Thoracic aorta (tissue), 2 donors: ENCODE data around the gene FBXL16. TPM values are rescaled to one million over a fixed set of nuclear protein-coding genes. Genes with fewer than 3 reads are reported as not detected.

Experiments
- ATAC-seq: fragments of 150-250 bp; one replicate; pipeline ENCODE4 v1.8.0; 2017; ENCODE audit warnings: low read depth; ENCODE audit not compliant: insufficient number of reproducible peaks, low FRiP score
- DNase-seq: peaks from one replicate; pipeline ENCODE4 v3.0.0-alpha.2; 2020; ENCODE audit warnings: low spot score
- H3K27ac ChIP-seq, 2 donors: fragments of 200-600 bp; sonication (generic); 1 replicate in 1 of 2; 2 replicates in 1 of 2; pipeline ENCODE4 v1.5.1; 2016; ENCODE audit warnings: mild to moderate bottlenecking in 2 of 2, moderate library complexity in 2 of 2
- H3K27me3 ChIP-seq: fragments of 200-600 bp; sonication (generic); replicated peaks from 2 replicates; pipeline ENCODE4 v1.6.0; 2016; ENCODE audit warnings: mild to moderate bottlenecking; ENCODE audit not compliant: insufficient read depth
- H3K36me3 ChIP-seq: fragments of 200-600 bp; sonication (generic); one replicate; pipeline ENCODE4 v1.5.1; 2016
- H3K4me1 ChIP-seq, 2 donors: fragments of 200-600 bp; sonication (generic); 1 replicate in 1 of 2; 2 replicates in 1 of 2; pipeline versions ENCODE4 v1.5.1 to v1.6.0; 2016; ENCODE audit warnings: low read depth in 2 of 2, mild to moderate bottlenecking in 1 of 2; ENCODE audit not compliant: control insufficient read depth in 1 of 2
- H3K4me3 ChIP-seq: fragments of 200-600 bp; sonication (generic); 2 replicates; pipeline ENCODE4 v1.5.1; 2016; ENCODE audit warnings: mild to moderate bottlenecking
- H3K9me3 ChIP-seq: fragments of 200-600 bp; sonication (generic); 2 replicates; pipeline ENCODE4 v1.5.1; 2016
- CTCF ChIP-seq: fragments of 200-600 bp; sonication (generic); IDR thresholded peaks from one replicate; pipeline ENCODE4 v1.5.1; 2019; ENCODE audit warnings: antibody characterized with exemption
- total RNA-seq, 2 donors: library from RNA; depleted of rRNA; stranded (reverse); fragments of >200 nt; gene quantifications; one replicate each; pipeline versions ENCODE4 v1.1.0 to v1.2.3, GENCODE V29; 2016

Gene FBXL16
- total RNA-seq, 2 donors from 2014 or later: not detected

GRCh38 chr16:724188-725040, 18.8 kb upstream of the FBXL16 start:
- H3K4me1 ChIP-seq: peaks cover 25 to 39% of the 10 kb centered on the region in 2 donors
- DNase-seq: no peak
- no peak for ATAC-seq
- TF ChIP-seq CTCF: no peak
- H3K27ac ChIP-seq: no peak overlapping the region
- H3K4me3 ChIP-seq: no peak overlapping the region
- no peaks in the 10 kb centered on the region for H3K27me3 ChIP-seq
- no peaks in the 10 kb centered on the region for H3K36me3 ChIP-seq
- H3K9me3 ChIP-seq: no peaks in the 10 kb centered on the region

GRCh38 chr16:723695-724094, 18.1 kb upstream of the FBXL16 start:
- H3K4me1 ChIP-seq: peaks cover 25 to 39% of the 10 kb centered on the region in 2 donors
- no peak for ATAC-seq

DNA sequence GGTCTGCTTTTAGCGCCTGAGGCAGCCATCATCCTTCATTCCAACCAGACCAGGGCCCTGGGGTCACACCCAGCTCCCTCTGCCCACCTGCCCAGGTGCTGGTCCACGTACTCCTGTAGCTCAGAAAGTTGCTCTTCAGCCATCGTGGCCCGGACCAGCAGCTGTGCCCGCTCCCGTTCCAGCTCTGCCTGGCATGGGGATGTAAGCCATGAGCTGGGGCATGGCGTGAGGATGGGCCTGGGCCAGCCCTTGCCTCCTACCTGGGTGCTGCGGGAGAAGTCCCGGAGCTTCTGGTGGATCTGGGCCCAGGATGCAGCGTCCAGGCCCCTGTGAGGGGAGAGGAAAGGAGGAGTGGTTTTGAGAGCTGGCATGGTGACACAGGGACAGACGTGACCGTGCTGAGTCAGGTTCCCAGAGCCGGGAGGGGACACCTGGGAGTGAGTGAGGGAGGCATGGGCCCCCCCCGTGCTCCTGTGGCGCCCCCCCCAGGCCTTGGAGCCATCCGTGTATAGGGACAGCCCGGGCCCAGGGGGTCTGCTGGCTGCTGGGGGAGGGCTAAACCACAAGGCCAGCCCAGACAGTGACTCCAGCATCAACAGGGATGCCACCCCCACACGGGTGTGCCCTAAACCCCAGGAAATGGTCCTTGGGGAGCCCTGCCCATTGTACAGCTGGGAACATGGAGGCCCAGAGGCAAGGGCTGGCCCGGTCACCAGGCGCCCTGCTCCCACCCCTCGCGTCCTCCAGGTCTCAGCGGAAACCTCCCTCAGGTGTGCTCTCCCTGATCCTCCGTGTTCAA, 17.4 kb upstream of the FBXL16 start:
- DNase-seq (no peak), ATAC-seq (no peak)
- H3K27ac ChIP-seq: no peak overlapping the region
- H3K9me3 ChIP-seq: no peaks in the 10 kb centered on the region
- peaks cover 21 to 35% of the 10 kb centered on the region in 2 donors for H3K4me1 ChIP-seq
- H3K4me3 ChIP-seq: no peak overlapping the region
- no peaks in the 10 kb centered on the region for H3K27me3 ChIP-seq
- TF ChIP-seq CTCF: no peak
- H3K36me3 ChIP-seq: no peaks in the 10 kb centered on the region

More at GRCh38 chr16:723695-724094, 18.1 kb upstream of the FBXL16 start:
- no peaks in the 10 kb centered on the region for H3K9me3 ChIP-seq
- H3K27ac ChIP-seq: no peak overlapping the region
- no peak for DNase-seq
- H3K36me3 ChIP-seq: no peaks in the 10 kb centered on the region
- no peaks in the 10 kb centered on the region for H3K27me3 ChIP-seq
- no peak for TF ChIP-seq CTCF
- no peak overlapping the region for H3K4me3 ChIP-seq

- no peaks in the 10 kb centered on the region for H3K36me3 ChIP-seq
- peak overlapping the region; percentile 97 for H3K4me3 ChIP-seq
- ATAC-seq (no peak), DNase-seq (no peak)
- H3K27me3 ChIP-seq: no peaks in the 10 kb centered on the region
- H3K4me1 ChIP-seq: peaks cover 13 to 26% of the 10 kb centered on the region in 2 donors
- peak overlapping the region in 1 of 2 donors; percentile 86 for H3K27ac ChIP-seq
- TF ChIP-seq CTCF: no peak
- no peaks in the 10 kb centered on the region for H3K9me3 ChIP-seq
Observed at GRCh38 chr16:721765-722540, 16.4 kb upstream of the FBXL16 start.
